Suprapubic skin (tissue), 4 donors: ENCODE measurements around the gene ADAMTS2. TPM values are rescaled to one million over a fixed set of nuclear protein-coding genes. Genes with fewer than 3 reads are reported as not detected.
A peak's percentile ranks its signal among the peaks of the same experiment; 100 is the strongest.

Experiments
- DNase-seq, 2 donors: peaks; one replicate each; pipeline ENCODE4 v3.0.0-alpha.2; 2019; ENCODE audit warnings: low spot score in 2 of 2
- H3K27ac ChIP-seq: fragments of 200-600 bp; sonication (generic); one replicate; pipeline ENCODE4 v1.5.1; 2019
- H3K27me3 ChIP-seq: fragments of 200-600 bp; sonication (generic); one replicate; pipeline ENCODE4 v1.5.1; 2019
- H3K36me3 ChIP-seq: fragments of 200-600 bp; sonication (generic); one replicate; pipeline ENCODE4 v1.5.1; 2019
- H3K4me1 ChIP-seq: fragments of 200-600 bp; sonication (generic); one replicate; pipeline ENCODE4 v1.5.1; 2019
- H3K4me3 ChIP-seq: fragments of 200-600 bp; sonication (generic); one replicate; pipeline ENCODE4 v1.5.1; 2019; ENCODE audit warnings: mild to moderate bottlenecking
- H3K9me3 ChIP-seq: fragments of 200-600 bp; sonication (generic); one replicate; pipeline ENCODE4 v1.5.1; 2019
- EP300 ChIP-seq: sonication (generic); formaldehyde crosslinking; IDR thresholded peaks from one replicate; pipeline ENCODE4 v1.6.1; 2017; ENCODE audit warnings: antibody characterized with exemption
- POLR2A ChIP-seq, 2 donors: fragments of 450-650 bp; IDR thresholded peaks; one replicate each; pipeline ENCODE4 v1.6.1; 2017; ENCODE audit warnings: antibody characterized with exemption in 2 of 2, mild to moderate bottlenecking in 2 of 2, moderate library complexity in 2 of 2
- POLR2AphosphoS5 ChIP-seq, 3 donors: sonication (generic); formaldehyde crosslinking; IDR thresholded peaks; one replicate each; pipeline ENCODE4 v1.6.1; 2017; ENCODE audit warnings: antibody characterized with exemption in 3 of 3
- WGBS: methylation state at CpG from one replicate; pipeline ENCODE4 v1.1.5; 2018; 5-methylcytosine and 5-hydroxymethylcytosine counted together
- total RNA-seq, 4 donors: library from RNA; depleted of rRNA; stranded (reverse); fragments of >200 nt; gene quantifications; one replicate each; pipeline ENCODE4 v1.1.0, GENCODE V29; 2016
- TF ChIP-seq, protein P1 (sequence below), 2 donors: fragments of 200-600 bp in 1 of 2; fragments of 450-650 bp in 1 of 2; sonication (generic) in 1 of 2; IDR thresholded peaks; one replicate each; pipeline ENCODE4 v1.5.1; 2016 to 2019; ENCODE audit warnings: antibody characterized with exemption in 2 of 2, mild to moderate bottlenecking in 1 of 2, moderate library complexity in 1 of 2

The ADAMTS2 gene
- total RNA-seq, 4 donors from 2014 or later = 3.1 to 5.5 (median 4.3) TPM

DNA sequence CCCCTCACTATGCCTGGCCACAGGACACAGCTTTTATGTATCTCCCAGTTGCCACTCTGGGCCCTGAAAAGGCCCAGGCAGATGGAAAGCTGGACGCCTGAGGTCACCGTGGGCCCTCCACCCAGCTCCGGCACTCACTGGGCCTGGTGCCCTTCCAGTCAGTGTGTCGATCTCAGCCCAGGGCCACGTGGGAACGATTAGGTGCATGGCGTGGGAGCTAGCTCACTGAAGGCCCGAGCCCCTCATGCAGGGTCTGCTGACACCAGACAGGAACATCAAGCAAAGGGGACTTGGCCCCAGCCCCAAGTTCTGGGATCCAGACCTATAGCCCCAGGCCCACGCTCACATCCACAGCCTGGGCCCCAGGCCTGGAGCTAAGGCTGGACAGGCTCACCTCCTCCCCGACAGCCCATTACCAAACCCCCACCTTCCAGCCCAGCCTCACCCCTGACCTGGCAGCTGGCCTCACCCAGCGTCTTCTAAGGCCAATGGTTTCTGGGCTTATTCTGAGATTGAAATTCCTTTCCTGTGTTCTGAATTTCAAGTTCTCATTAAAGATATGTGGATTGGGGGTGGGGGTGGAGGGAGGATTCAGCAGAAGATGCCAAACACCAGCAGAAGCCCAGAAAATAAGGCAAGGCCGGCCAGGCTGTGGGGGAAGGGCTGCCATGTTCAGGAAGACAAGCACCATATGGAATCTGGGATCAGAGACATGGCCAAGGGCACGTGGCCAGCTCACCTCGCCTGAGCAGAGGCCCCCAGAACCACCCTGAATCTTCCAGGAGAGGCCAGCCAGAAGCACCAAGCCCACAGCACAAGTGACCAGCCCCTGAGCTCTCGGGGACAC lies 74.5 kb downstream of the ADAMTS2 start:
- no peak overlapping the region for H3K4me3 ChIP-seq
- WGBS = 67% methylated on average over 11 of the region's 15 CpGs
- TF ChIP-seq, protein P1, sequence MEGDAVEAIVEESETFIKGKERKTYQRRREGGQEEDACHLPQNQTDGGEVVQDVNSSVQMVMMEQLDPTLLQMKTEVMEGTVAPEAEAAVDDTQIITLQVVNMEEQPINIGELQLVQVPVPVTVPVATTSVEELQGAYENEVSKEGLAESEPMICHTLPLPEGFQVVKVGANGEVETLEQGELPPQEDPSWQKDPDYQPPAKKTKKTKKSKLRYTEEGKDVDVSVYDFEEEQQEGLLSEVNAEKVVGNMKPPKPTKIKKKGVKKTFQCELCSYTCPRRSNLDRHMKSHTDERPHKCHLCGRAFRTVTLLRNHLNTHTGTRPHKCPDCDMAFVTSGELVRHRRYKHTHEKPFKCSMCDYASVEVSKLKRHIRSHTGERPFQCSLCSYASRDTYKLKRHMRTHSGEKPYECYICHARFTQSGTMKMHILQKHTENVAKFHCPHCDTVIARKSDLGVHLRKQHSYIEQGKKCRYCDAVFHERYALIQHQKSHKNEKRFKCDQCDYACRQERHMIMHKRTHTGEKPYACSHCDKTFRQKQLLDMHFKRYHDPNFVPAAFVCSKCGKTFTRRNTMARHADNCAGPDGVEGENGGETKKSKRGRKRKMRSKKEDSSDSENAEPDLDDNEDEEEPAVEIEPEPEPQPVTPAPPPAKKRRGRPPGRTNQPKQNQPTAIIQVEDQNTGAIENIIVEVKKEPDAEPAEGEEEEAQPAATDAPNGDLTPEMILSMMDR (IDR thresholded peaks at IDR 0.05) = no peak
- TF ChIP-seq EP300 (no peak), POLR2A (IDR thresholded peaks at IDR 0.05) (no peak), POLR2AphosphoS5 (IDR thresholded peaks at IDR 0.05) (no peak)
- DNase-seq = peak; percentile 62 to 78
- no peaks in the 10 kb centered on the region for H3K9me3 ChIP-seq
- no peaks in the 10 kb centered on the region for H3K36me3 ChIP-seq
- peak overlapping the region; percentile 77 for H3K27ac ChIP-seq
- H3K27me3 ChIP-seq = peaks cover 3% of the 10 kb centered on the region
- H3K4me1 ChIP-seq = peaks cover 71% of the 10 kb centered on the region

DNA sequence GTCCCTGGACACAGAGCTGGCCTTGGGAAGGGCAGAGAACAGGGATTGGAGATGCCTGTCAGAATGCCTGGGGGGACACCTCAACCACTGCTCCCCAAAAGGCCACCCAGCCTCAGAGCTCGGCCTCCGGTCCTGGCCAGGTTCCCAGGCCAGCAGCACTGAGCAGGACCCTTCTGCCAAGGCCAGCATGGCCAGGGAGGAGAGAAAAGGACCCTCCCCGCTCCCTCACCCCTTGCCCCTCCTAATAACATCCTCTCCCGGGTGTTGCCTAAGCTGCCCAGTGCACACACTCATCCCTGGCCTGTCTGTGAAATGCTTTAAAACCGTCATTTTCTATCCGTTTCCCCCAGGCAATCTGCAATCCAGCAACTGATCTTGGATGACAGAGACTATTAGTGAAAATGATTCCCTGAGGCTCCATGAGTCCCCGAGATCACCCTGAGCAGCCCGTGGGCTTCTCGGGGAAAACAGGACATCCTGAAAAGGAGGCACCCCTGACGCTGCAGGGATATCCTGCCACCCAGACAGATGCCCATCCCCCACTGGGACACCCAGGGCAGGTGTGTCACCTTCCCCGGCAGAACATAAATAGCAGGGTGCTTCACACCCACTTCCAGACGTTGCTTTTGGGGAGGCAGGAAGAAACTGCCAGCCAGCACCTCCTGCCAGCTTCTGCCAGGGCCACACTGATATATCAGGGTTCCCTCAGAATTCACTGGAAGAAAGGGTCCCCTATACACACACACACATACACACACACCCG lies 75.3 kb downstream of the ADAMTS2 start:
- WGBS = 56% methylated on average over 9 of the region's 13 CpGs

DNA sequence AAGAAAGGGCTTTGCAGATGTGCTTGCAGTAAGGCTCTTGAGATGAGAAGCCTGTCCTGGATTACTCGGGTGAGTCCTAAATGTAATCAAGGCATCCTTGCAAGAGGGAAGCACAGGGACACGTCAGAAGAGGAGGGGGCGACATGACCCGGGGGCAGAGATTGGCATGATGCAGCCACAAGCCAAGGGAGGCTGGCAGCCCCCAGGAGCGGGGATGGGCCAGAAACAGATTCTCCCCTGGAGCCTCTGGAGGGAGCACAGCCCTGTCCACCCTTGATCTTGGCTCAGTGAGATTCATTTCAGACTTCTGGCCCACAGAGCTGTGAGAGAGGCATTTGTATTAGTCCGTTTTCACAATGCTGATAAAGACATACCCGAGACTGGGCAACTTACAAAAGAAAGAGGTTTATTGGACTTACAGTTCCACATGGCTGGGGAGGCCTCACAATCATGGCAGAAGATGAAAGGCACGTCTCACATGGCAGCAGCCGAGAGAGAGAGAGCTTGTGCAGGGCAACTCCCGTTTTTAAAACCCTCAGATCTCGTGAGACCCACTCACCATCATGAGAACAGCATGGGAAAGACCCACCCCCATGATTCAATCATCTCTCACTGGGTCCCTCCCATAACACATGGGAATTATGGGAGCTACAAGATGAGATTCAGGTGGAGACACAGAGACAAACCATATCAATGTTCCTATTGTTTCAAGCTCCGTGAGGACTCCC lies 76.1 kb downstream of the ADAMTS2 start:
- WGBS = 81% methylated on average over 11 of the region's 12 CpGs
- H3K4me3 ChIP-seq = no peak overlapping the region
- peak; percentile 54 to 57 for DNase-seq
- TF ChIP-seq, protein P1 (IDR thresholded peaks at IDR 0.05) = no peak
- no peak for TF ChIP-seq POLR2A (IDR thresholded peaks at IDR 0.05)
- TF ChIP-seq EP300 = no peak
- no peak for TF ChIP-seq POLR2AphosphoS5 (IDR thresholded peaks at IDR 0.05)
- peaks cover 71% of the 10 kb centered on the region for H3K4me1 ChIP-seq
- H3K27me3 ChIP-seq = peaks cover 15% of the 10 kb centered on the region
- H3K9me3 ChIP-seq = no peaks in the 10 kb centered on the region
- no peaks in the 10 kb centered on the region for H3K36me3 ChIP-seq
- H3K27ac ChIP-seq = peak overlapping the region; percentile 77

More for the DNA sequence above, 75.3 kb downstream of the ADAMTS2 start:
- peaks cover 8% of the 10 kb centered on the region for H3K27me3 ChIP-seq
- TF ChIP-seq EP300 (no peak), POLR2A (IDR thresholded peaks at IDR 0.05) (no peak), POLR2AphosphoS5 (IDR thresholded peaks at IDR 0.05) (no peak)
- TF ChIP-seq, protein P1 (IDR thresholded peaks at IDR 0.05) = no peak
- H3K9me3 ChIP-seq = no peaks in the 10 kb centered on the region
- no peaks in the 10 kb centered on the region for H3K36me3 ChIP-seq
- no peak overlapping the region for H3K4me3 ChIP-seq
- peak; percentile 62 for DNase-seq
- H3K4me1 ChIP-seq = peaks cover 72% of the 10 kb centered on the region
- H3K27ac ChIP-seq = peak overlapping the region; percentile 77

DNA sequence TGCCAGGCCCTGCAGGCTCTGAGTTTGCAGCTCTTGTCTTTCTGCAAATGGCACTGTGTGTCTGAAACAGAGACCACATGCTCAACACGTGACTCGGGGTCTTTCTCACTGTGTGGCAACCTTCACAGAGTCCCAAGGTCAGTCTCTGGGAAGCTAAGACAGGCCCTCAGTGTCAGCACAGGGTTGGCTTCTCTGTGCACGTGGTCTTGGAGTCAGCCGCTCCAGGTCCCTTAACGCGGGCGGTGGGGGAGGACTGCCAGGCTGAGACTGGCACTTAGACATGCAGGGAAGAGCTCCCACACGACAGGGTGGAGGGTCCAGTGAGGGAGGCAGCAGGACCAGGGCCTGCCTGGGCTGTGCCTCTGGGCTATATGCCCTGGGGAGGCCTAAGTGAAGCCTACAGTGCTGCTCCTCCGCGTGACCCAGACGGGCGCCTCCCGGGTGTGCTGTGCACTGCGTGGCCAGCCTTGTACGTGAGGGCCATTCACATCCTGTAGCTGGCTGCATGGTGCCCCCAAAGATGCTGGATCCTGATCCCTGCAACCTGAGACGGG lies 76.8 kb downstream of the ADAMTS2 start:
- TF ChIP-seq POLR2AphosphoS5 (IDR thresholded peaks at IDR 0.05) = no peak
- TF ChIP-seq EP300 = no peak
- TF ChIP-seq POLR2A (IDR thresholded peaks at IDR 0.05) = no peak
- TF ChIP-seq, protein P1 (IDR thresholded peaks at IDR 0.05) = no peak
- no peaks in the 10 kb centered on the region for H3K9me3 ChIP-seq
- peaks cover 71% of the 10 kb centered on the region for H3K4me1 ChIP-seq
- no peak overlapping the region for H3K27ac ChIP-seq
- DNase-seq = peak; percentile 56 to 74
- H3K27me3 ChIP-seq = peaks cover 15% of the 10 kb centered on the region
- no peak overlapping the region for H3K4me3 ChIP-seq
- no peaks in the 10 kb centered on the region for H3K36me3 ChIP-seq
- 68% methylated on average over 5 of the region's 16 CpGs for WGBS
